CD4-positive, alpha-beta T cell treated with Interleukin-6 at 100 ng/mL for 8 hours (primary cell): ENCODE results near the gene CATSPERD.
"Not testable (repeated sequence)": the region's sequence is repeated elsewhere in the genome, so short reads cannot be mapped to it uniquely, and the experiment has no call there.

Experiments
- DNase-seq: peaks from one replicate; pipeline ENCODE4 v3.0.0-alpha.2; 2020; ENCODE audit warnings: mixed read lengths, low spot score

CATSPERD gene

GRCh38 chr19:5698635-5699422, 21.6 kb upstream of the CATSPERD start:
- DNase-seq, result no peak

GRCh38 chr19:5700455-5701092, 19.9 kb upstream of the CATSPERD start:
- DNase-seq, result no peak

- not testable (repeated sequence) for DNase-seq
Observed at GRCh38 chr19:5702053-5702410, 18.4 kb upstream of the CATSPERD start.

- no peak for DNase-seq
Observed at GRCh38 chr19:5703819-5704818, 16.3 kb upstream of the CATSPERD start.

GRCh38 chr19:5705552-5705951, 14.9 kb upstream of the CATSPERD start:
- DNase-seq, result no peak

- DNase-seq, result no peak
Observed at GRCh38 chr19:5706876-5707573, 13.4 kb upstream of the CATSPERD start.

GRCh38 chr19:5707576-5708575, 12.6 kb upstream of the CATSPERD start:
- no peak for DNase-seq

GRCh38 chr19:5711025-5711424, 9.4 kb upstream of the CATSPERD start:
- DNase-seq, result no peak

- DNase-seq, result no peak
Observed at GRCh38 chr19:5711713-5712161, 8.7 kb upstream of the CATSPERD start.

GRCh38 chr19:5713228-5713627, 7.2 kb upstream of the CATSPERD start:
- no peak for DNase-seq

GRCh38 chr19:5714816-5715215, 5.6 kb upstream of the CATSPERD start:
- DNase-seq, result no peak

- no peak for DNase-seq
Observed at GRCh38 chr19:5717215-5717935, 3.1 kb upstream of the CATSPERD start.

GRCh38 chr19:5718037-5718578, 2.3 kb upstream of the CATSPERD start:
- DNase-seq, result no peak

GRCh38 chr19:5718579-5719273, 1.7 kb upstream of the CATSPERD start:
- no peak for DNase-seq

- DNase-seq, result no peak
Observed at GRCh38 chr19:5719274-5719960, 1.0 kb upstream of the CATSPERD start.

GRCh38 chr19:5727453-5728050, 7.1 kb downstream of the CATSPERD start:
- DNase-seq, result no peak

- not testable (repeated sequence) for DNase-seq
Observed at GRCh38 chr19:5733172-5733571, 12.7 kb downstream of the CATSPERD start.

GRCh38 chr19:5738423-5738822, 18.0 kb downstream of the CATSPERD start:
- no peak for DNase-seq
